ENCODE data around the gene BMI1.

Gene BMI1

GRCh38 chr10:22320591-22321155, at the start of gene BMI1:
Gene BMI1 (plus strand): TSS chr10:22321099. CDS start chr10:22326450, 5,351 bp downstream.
- Histone ChIP-seq H3K4me1 (ENCODE audit: control insufficient read depth in 1 of 2, insufficient read depth in 2 of 2, low read length in 2 of 2) (peaks cover 26 to 62% of the 10 kb centered on the region in 2 donors), H3K9me3 (ENCODE audit: control insufficient read depth in 1 of 2, low read length in 2 of 2) (no peaks in the 10 kb centered on the region), H3K4me3 (ENCODE audit: low read depth in 1 of 2, low read length in 2 of 2) (peak within 1 kb of the TSS; percentile 65 to 87), H3K27ac (ENCODE audit: low read length) (peak within 1 kb of the TSS; percentile 77), H3K27me3 (ENCODE audit: low read depth, low read length) (peaks cover 12% of the 10 kb centered on the region), H3K36me3 (ENCODE audit: control insufficient read depth in 1 of 2, insufficient read depth in 2 of 2, low read length in 2 of 2) (no peaks in the 10 kb centered on the region)

DNA sequence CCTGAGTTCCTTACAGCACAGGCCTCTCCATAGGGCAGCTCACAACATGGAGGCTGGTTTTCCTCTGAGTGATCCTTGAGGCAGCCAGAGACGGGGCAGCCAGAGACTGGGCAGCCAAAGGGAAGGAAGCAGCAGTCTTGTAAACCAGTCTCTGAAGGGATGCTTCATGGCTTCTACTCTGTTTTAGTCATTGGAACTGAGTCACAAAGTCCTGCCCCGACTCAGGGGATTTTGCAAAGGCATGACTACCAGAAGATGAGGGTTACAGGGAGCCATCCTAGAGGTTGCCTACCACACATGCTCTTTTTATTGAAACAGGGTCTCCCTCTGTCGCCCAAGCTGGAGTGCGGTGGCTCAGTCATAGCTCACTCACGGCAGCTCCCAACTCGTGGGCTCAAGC, 49.1 kb upstream of the BMI1 start:
- Histone ChIP-seq H3K27ac (ENCODE audit: low read length) (no peak overlapping the region), H3K4me1 (ENCODE audit: control insufficient read depth in 1 of 2, insufficient read depth in 2 of 2, low read length in 2 of 2) (no peaks in the 10 kb centered on the region), H3K4me3 (ENCODE audit: low read depth in 1 of 2, low read length in 2 of 2) (no peak overlapping the region), H3K36me3 (ENCODE audit: control insufficient read depth in 1 of 2, insufficient read depth in 2 of 2, low read length in 2 of 2) (no peaks in the 10 kb centered on the region), H3K27me3 (ENCODE audit: low read depth, low read length) (no peaks in the 10 kb centered on the region), H3K9me3 (ENCODE audit: control insufficient read depth in 1 of 2, low read length in 2 of 2) (no peaks in the 10 kb centered on the region)

GRCh38 chr10:22278441-22278782, 42.5 kb upstream of the BMI1 start:
- H3K9me3 ChIP-seq (ENCODE audit: control insufficient read depth in 1 of 2, low read length in 2 of 2), result no peaks in the 10 kb centered on the region
- no peak overlapping the region for H3K27ac ChIP-seq (ENCODE audit: low read length)
- H3K4me1 ChIP-seq (ENCODE audit: control insufficient read depth in 1 of 2, insufficient read depth in 2 of 2, low read length in 2 of 2), result no peaks in the 10 kb centered on the region
- H3K4me3 ChIP-seq (ENCODE audit: low read depth in 1 of 2, low read length in 2 of 2), result no peak overlapping the region
- H3K36me3 ChIP-seq (ENCODE audit: control insufficient read depth in 1 of 2, insufficient read depth in 2 of 2, low read length in 2 of 2), result no peaks in the 10 kb centered on the region
- H3K27me3 ChIP-seq (ENCODE audit: low read depth, low read length), result peaks cover 4% of the 10 kb centered on the region

DNA sequence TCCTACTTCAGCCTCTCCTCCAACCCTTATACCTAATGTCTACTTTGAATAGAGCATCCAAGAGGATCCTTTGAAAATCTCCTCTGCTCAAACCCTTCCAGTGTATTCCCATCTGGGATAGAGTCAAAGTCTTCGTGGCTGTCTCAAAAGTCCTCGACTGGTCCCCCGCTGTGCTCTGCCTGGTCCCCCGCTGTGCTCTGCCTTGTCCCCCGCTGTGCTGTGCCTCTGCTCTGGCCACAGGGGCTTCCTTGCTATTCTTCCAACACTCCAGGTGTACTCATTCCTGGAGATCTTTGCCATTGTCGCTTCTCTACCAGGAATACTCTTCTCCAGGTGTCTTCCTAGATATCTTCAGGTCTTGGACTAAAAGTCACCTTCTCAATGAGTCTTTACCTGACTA, 40.8 kb upstream of the BMI1 start:
- H3K4me1 ChIP-seq (ENCODE audit: control insufficient read depth in 1 of 2, insufficient read depth in 2 of 2, low read length in 2 of 2), result no peaks in the 10 kb centered on the region
- peaks cover 4% of the 10 kb centered on the region for H3K27me3 ChIP-seq (ENCODE audit: low read depth, low read length)
- H3K36me3 ChIP-seq (ENCODE audit: control insufficient read depth in 1 of 2, insufficient read depth in 2 of 2, low read length in 2 of 2), result no peaks in the 10 kb centered on the region
- H3K4me3 ChIP-seq (ENCODE audit: low read depth in 1 of 2, low read length in 2 of 2), result no peak overlapping the region
- no peaks in the 10 kb centered on the region for H3K9me3 ChIP-seq (ENCODE audit: control insufficient read depth in 1 of 2, low read length in 2 of 2)
- no peak overlapping the region for H3K27ac ChIP-seq (ENCODE audit: low read length)

DNA sequence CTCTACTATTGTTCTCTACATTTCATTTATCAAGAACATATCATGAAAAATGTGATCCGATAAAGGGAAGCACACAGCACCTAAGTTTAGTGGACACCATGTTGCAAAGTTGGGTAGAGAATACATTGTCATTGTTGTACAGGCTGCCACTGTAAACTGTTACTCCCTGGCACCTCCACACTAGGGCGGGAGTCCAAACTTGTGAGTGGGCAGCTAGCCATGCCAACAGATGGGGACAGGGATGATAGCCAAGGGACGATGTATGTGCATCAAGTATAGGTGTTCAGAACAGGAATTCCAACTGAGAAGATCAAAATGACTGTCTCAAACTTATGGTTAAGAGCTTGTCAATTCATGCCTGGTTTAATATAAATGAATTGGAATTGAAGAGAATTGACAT, 35.8 kb upstream of the BMI1 start:
- H3K27me3 ChIP-seq (ENCODE audit: low read depth, low read length), result no peaks in the 10 kb centered on the region
- H3K36me3 ChIP-seq (ENCODE audit: control insufficient read depth in 1 of 2, insufficient read depth in 2 of 2, low read length in 2 of 2), result no peaks in the 10 kb centered on the region
- H3K27ac ChIP-seq (ENCODE audit: low read length), result no peak overlapping the region
- H3K4me3 ChIP-seq (ENCODE audit: low read depth in 1 of 2, low read length in 2 of 2), result no peak overlapping the region
- no peaks in the 10 kb centered on the region for H3K4me1 ChIP-seq (ENCODE audit: control insufficient read depth in 1 of 2, insufficient read depth in 2 of 2, low read length in 2 of 2)
- H3K9me3 ChIP-seq (ENCODE audit: control insufficient read depth in 1 of 2, low read length in 2 of 2), result no peaks in the 10 kb centered on the region

DNA sequence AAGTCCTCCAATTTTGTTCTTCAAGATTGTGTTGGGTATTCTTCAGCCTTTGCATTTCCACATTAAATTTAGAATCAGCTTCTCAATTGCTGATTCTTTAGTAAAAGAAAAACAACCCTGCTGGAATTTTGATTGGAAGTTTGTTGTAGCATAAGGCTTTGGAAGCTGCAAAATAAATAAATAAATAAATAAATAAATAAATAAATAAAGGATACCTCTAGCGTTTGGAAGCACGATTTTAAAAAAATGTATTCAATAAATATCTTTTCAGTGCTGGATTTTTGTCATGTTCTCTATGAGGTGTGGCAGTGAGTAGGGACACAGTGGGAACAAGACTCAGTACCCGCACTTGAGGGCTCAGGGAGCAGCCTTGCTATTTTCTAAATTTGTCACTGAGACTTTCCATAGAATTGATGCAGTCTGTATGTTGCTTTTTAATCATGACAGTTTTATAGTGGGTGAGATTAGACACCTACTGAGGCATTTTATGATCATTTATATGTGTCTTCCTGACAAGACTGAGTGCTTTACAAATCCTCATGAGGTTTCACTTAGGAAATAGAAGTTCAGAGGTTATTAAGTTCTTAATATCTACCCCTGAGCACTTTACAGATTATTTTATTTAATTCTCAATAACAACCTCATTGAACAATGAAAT, 27.0 kb upstream of the BMI1 start:
- no peaks in the 10 kb centered on the region for H3K9me3 ChIP-seq (ENCODE audit: control insufficient read depth in 1 of 2, low read length in 2 of 2)
- H3K27ac ChIP-seq (ENCODE audit: low read length), result no peak overlapping the region
- H3K36me3 ChIP-seq (ENCODE audit: control insufficient read depth in 1 of 2, insufficient read depth in 2 of 2, low read length in 2 of 2), result no peaks in the 10 kb centered on the region
- no peak overlapping the region for H3K4me3 ChIP-seq (ENCODE audit: low read depth in 1 of 2, low read length in 2 of 2)
- no peaks in the 10 kb centered on the region for H3K4me1 ChIP-seq (ENCODE audit: control insufficient read depth in 1 of 2, insufficient read depth in 2 of 2, low read length in 2 of 2)
- no peaks in the 10 kb centered on the region for H3K27me3 ChIP-seq (ENCODE audit: low read depth, low read length)

- no peaks in the 10 kb centered on the region for H3K9me3 ChIP-seq (ENCODE audit: control insufficient read depth in 1 of 2, low read length in 2 of 2)
- no peaks in the 10 kb centered on the region for H3K27me3 ChIP-seq (ENCODE audit: low read depth, low read length)
- no peaks in the 10 kb centered on the region for H3K4me1 ChIP-seq (ENCODE audit: control insufficient read depth in 1 of 2, insufficient read depth in 2 of 2, low read length in 2 of 2)
- H3K27ac ChIP-seq (ENCODE audit: low read length), result no peak overlapping the region
- H3K36me3 ChIP-seq (ENCODE audit: control insufficient read depth in 1 of 2, insufficient read depth in 2 of 2, low read length in 2 of 2), result no peaks in the 10 kb centered on the region
- H3K4me3 ChIP-seq (ENCODE audit: low read depth in 1 of 2, low read length in 2 of 2), result no peak overlapping the region
Observed at GRCh38 chr10:22294694-22295093, 26.2 kb upstream of the BMI1 start.

- Histone ChIP-seq H3K27ac (ENCODE audit: low read length) (no peak overlapping the region), H3K27me3 (ENCODE audit: low read depth, low read length) (no peaks in the 10 kb centered on the region), H3K9me3 (ENCODE audit: control insufficient read depth in 1 of 2, low read length in 2 of 2) (no peaks in the 10 kb centered on the region), H3K4me1 (ENCODE audit: control insufficient read depth in 1 of 2, insufficient read depth in 2 of 2, low read length in 2 of 2) (no peaks in the 10 kb centered on the region), H3K4me3 (ENCODE audit: low read depth in 1 of 2, low read length in 2 of 2) (no peak overlapping the region), H3K36me3 (ENCODE audit: control insufficient read depth in 1 of 2, insufficient read depth in 2 of 2, low read length in 2 of 2) (no peaks in the 10 kb centered on the region)
Observed at GRCh38 chr10:22301193-22301592, 19.7 kb upstream of the BMI1 start.

DNA sequence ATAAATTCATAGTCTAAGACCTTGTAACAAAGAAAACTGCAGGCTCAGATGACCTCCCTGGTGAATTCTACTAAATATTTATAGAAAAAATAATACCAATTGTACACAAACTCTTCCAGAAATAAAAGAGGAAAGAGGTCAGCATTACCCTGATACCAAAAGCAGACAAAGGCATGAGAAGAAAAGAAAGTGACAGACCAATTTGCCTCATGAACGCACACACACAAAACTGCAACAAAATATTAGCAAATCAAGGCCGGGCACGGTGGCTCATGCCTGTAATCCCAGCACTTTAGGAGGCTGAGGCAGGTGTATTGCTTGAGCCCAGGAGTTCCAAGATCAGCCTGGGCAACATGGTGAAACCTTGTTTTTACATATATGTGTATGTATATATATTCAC, 17.4 kb upstream of the BMI1 start:
- Histone ChIP-seq H3K4me1 (ENCODE audit: control insufficient read depth in 1 of 2, insufficient read depth in 2 of 2, low read length in 2 of 2) (no peaks in the 10 kb centered on the region), H3K27me3 (ENCODE audit: low read depth, low read length) (no peaks in the 10 kb centered on the region), H3K36me3 (ENCODE audit: control insufficient read depth in 1 of 2, insufficient read depth in 2 of 2, low read length in 2 of 2) (no peaks in the 10 kb centered on the region), H3K4me3 (ENCODE audit: low read depth in 1 of 2, low read length in 2 of 2) (no peak overlapping the region), H3K27ac (ENCODE audit: low read length) (no peak overlapping the region), H3K9me3 (ENCODE audit: control insufficient read depth in 1 of 2, low read length in 2 of 2) (no peaks in the 10 kb centered on the region)

DNA sequence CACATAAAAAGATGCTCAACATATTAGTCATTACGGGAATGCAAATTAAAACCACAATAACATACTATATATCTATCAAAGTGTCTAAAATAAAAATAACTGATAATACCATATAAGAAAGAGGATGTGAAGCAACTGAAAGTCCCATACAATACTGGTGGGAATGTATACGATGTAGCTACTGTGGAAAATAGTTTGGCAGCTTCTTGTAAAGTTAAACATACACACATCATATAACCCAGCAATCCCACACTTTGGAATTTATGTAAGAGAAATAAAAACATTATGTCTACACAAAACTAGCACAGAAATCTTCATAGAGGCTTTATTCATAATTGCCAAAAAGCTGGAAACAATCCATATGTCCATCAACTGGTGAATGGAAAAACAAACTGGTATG, 15.2 kb upstream of the BMI1 start:
- no peaks in the 10 kb centered on the region for H3K27me3 ChIP-seq (ENCODE audit: low read depth, low read length)

DNA sequence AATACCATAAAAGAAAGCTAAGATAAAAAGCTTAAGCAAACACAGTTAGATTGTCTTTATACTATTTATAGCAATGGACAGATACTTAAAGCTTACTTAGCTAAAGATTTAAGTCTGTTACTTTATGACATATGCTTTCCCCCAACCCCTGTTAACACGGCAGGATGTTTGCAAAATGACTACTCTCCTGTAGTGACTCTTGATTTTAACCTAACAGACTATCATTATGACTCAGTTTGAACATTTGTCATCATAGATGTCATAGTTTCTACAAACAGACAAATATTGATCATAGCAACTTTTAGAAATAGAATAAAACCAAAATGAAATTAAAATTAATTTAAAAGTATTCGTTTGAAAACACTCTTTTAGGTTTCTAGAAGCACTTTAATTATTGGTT, 12.5 kb upstream of the BMI1 start:
- H3K9me3 ChIP-seq (ENCODE audit: control insufficient read depth in 1 of 2, low read length in 2 of 2), result no peaks in the 10 kb centered on the region
- H3K27ac ChIP-seq (ENCODE audit: low read length), result no peak overlapping the region
- H3K4me3 ChIP-seq (ENCODE audit: low read depth in 1 of 2, low read length in 2 of 2), result no peak overlapping the region
- no peaks in the 10 kb centered on the region for H3K4me1 ChIP-seq (ENCODE audit: control insufficient read depth in 1 of 2, insufficient read depth in 2 of 2, low read length in 2 of 2)
- H3K36me3 ChIP-seq (ENCODE audit: control insufficient read depth in 1 of 2, insufficient read depth in 2 of 2, low read length in 2 of 2), result no peaks in the 10 kb centered on the region
- no peaks in the 10 kb centered on the region for H3K27me3 ChIP-seq (ENCODE audit: low read depth, low read length)

More for the DNA sequence above, 15.2 kb upstream of the BMI1 start:
- Histone ChIP-seq H3K9me3 (ENCODE audit: control insufficient read depth in 1 of 2, low read length in 2 of 2) (no peaks in the 10 kb centered on the region), H3K4me1 (ENCODE audit: control insufficient read depth in 1 of 2, insufficient read depth in 2 of 2, low read length in 2 of 2) (no peaks in the 10 kb centered on the region), H3K27ac (ENCODE audit: low read length) (no peak overlapping the region), H3K36me3 (ENCODE audit: control insufficient read depth in 1 of 2, insufficient read depth in 2 of 2, low read length in 2 of 2) (no peaks in the 10 kb centered on the region), H3K4me3 (ENCODE audit: low read depth in 1 of 2, low read length in 2 of 2) (no peak overlapping the region)
